PC-3 (cell line): ENCODE results near the gene TREX2.

ENCODE experiments used
- EZH2phosphoT487 ChIP-seq: fragments of 300-600 bp; sonication (generic); IDR thresholded peaks from 2 replicates; pipeline ENCODE4 v1.6.1; 2018; ENCODE audit warnings: mild to moderate bottlenecking, antibody characterized with exemption, low read length, borderline replicate concordance
- TF ChIP-seq, protein P1 (sequence below): fragments of 300-600 bp; sonication (generic); conservative IDR thresholded peaks from 2 replicates; pipeline ENCODE4 v1.5.1; 2017; ENCODE audit warnings: antibody characterized with exemption, low read depth, mild to moderate bottlenecking, low read length

DNA sequence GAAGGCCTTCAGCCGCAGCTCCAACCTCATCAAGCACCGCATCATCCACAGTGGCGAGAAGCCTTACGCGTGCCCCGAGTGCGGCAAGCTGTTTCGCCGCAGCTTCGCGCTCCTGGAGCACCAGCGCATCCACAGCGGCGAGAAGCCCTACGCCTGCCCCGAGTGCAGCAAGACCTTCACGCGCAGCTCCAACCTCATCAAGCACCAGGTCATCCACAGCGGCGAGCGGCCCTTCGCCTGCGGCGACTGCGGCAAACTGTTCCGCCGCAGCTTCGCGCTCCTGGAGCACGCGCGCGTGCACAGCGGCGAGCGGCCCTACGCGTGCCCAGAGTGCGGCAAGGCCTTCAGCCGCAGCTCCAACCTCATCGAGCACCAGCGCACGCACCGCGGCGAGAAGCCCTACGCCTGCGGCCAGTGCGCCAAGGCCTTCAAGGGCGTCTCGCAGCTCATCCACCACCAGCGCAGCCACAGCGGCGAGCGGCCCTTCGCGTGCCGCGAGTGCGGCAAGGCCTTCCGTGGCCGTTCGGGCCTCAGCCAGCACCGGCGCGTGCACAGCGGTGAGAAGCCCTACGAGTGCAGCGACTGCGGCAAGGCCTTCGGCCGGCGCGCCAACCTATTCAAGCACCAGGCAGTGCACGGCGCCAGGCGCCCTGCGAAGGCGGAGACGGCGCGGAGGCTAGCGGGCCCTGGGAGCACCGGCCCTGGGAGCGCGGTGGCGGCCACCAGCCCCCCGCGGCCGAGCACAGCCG lies 24.8 kb downstream of the TREX2 start:
- TF ChIP-seq, protein P1, sequence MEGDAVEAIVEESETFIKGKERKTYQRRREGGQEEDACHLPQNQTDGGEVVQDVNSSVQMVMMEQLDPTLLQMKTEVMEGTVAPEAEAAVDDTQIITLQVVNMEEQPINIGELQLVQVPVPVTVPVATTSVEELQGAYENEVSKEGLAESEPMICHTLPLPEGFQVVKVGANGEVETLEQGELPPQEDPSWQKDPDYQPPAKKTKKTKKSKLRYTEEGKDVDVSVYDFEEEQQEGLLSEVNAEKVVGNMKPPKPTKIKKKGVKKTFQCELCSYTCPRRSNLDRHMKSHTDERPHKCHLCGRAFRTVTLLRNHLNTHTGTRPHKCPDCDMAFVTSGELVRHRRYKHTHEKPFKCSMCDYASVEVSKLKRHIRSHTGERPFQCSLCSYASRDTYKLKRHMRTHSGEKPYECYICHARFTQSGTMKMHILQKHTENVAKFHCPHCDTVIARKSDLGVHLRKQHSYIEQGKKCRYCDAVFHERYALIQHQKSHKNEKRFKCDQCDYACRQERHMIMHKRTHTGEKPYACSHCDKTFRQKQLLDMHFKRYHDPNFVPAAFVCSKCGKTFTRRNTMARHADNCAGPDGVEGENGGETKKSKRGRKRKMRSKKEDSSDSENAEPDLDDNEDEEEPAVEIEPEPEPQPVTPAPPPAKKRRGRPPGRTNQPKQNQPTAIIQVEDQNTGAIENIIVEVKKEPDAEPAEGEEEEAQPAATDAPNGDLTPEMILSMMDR, result no peak
- no peak for TF ChIP-seq EZH2phosphoT487
